ENCODE measurements around the gene C1QTNF4. TPM values are rescaled to one million over a fixed set of nuclear protein-coding genes. Genes with fewer than 3 reads are reported as not detected.

The C1QTNF4 gene
- 0.08 to 0.10 TPM (median 0.08 TPM) in 3 of 5 replicates, not detected in the others for total RNA-seq (2022; extraction: Qiagen RNA extraction)

GRCh38 chr11:47593934-47594855 lies at the start of gene C1QTNF4:
Gene C1QTNF4 (minus strand): TSS chr11:47594411. CDS start chr11:47590810, 3,601 bp downstream.

GRCh38 chr11:47642099-47642855 lies 48.1 kb upstream of the C1QTNF4 start, which contains the start of gene MTCH2:
Gene MTCH2 (minus strand): TSS chr11:47642559. CDS start chr11:47642465, 94 bp downstream.

GRCh38 chr11:47586098-47586855 lies 7.9 kb downstream of the C1QTNF4 start, which contains the start of gene FAM180B:
Gene FAM180B (plus strand): TSS chr11:47586678. CDS start chr11:47586769, 91 bp downstream.

GRCh38 chr11:47578524-47579494 lies 15.4 kb downstream of the C1QTNF4 start, which contains the start of the genes KBTBD4 and NDUFS3:
Gene KBTBD4 (minus strand): TSS chr11:47578970. CDS start chr11:47578951, 19 bp downstream.
Gene NDUFS3 (plus strand): TSS chr11:47579074. CDS start chr11:47579092, 18 bp downstream.

GRCh38 chr11:47565340-47566148 lies 28.7 kb downstream of the C1QTNF4 start, which contains the start of gene PTPMT1:
Gene PTPMT1 (plus strand): TSS chr11:47565599. CDS start chr11:47565623, 24 bp downstream.

GRCh38 chr11:47552566-47553405 lies 41.4 kb downstream of the C1QTNF4 start, which contains the start of gene CELF1:
Gene CELF1 (minus strand): TSS chr11:47553132. CDS start chr11:47499523, 53,609 bp downstream.

Other genes starting within 250 kb of the C1QTNF4 start
- 0.07 to 0.09 TPM (median 0.07 TPM) in 5 replicates for gene MYBPC3, start 241.7 kb downstream of the C1QTNF4 start, total RNA-seq (2022; extraction: Qiagen RNA extraction)
- gene SPI1, start 215.9 kb downstream of the C1QTNF4 start, total RNA-seq (2022; extraction: Qiagen RNA extraction), result 0.10 to 0.16 TPM in 2 of 5 replicates, not detected in the others
- gene SLC39A13, start 185.8 kb downstream of the C1QTNF4 start, total RNA-seq (2022; extraction: Qiagen RNA extraction), result 43.5 to 61.4 TPM (median 54.9 TPM) in 5 replicates
- 189 to 265 TPM (median 196 TPM) in 5 replicates for gene PSMC3, start 168.0 kb downstream of the C1QTNF4 start, total RNA-seq (2022; extraction: Qiagen RNA extraction)
- 0.11 to 0.34 TPM (median 0.13 TPM) in 3 of 5 replicates, not detected in the others for gene RAPSN, start 145.3 kb downstream of the C1QTNF4 start, total RNA-seq (2022; extraction: Qiagen RNA extraction)
- gene CELF1, start 41.3 kb downstream of the C1QTNF4 start, total RNA-seq (2022; extraction: Qiagen RNA extraction), result 45.7 to 51.1 TPM (median 47.9 TPM) in 5 replicates
- 58.5 to 79.9 TPM (median 75.4 TPM) in 5 replicates for gene PTPMT1, start 28.8 kb downstream of the C1QTNF4 start, total RNA-seq (2022; extraction: Qiagen RNA extraction)
- 17.6 to 22.3 TPM (median 19.5 TPM) in 5 replicates for gene KBTBD4, start 15.4 kb downstream of the C1QTNF4 start, total RNA-seq (2022; extraction: Qiagen RNA extraction)
- gene NDUFS3, start 15.3 kb downstream of the C1QTNF4 start, total RNA-seq (2022; extraction: Qiagen RNA extraction), result 104 to 138 TPM (median 135 TPM) in 5 replicates
- gene FAM180B, start 7.7 kb downstream of the C1QTNF4 start, total RNA-seq (2022; extraction: Qiagen RNA extraction), result not detected in 5 replicates
- gene MTCH2, start 48.1 kb upstream of the C1QTNF4 start, total RNA-seq (2022; extraction: Qiagen RNA extraction), result 114 to 158 TPM (median 132 TPM) in 5 replicates
- gene AGBL2, start 121.0 kb upstream of the C1QTNF4 start, total RNA-seq (2022; extraction: Qiagen RNA extraction), result 0.90 to 1.7 TPM (median 1.2 TPM) in 5 replicates
- 46.6 to 62.1 TPM (median 54.2 TPM) in 5 replicates for gene FNBP4, start 172.9 kb upstream of the C1QTNF4 start, total RNA-seq (2022; extraction: Qiagen RNA extraction)

All from A549 treated with CORT108297 at 1 μM for 4 hours (cell line).